HL-60 (cell line): Measurements from ENCODE around the gene AKNA.

Experiments
- DNase-seq, 2 experiments: peaks; one replicate each; pipeline ENCODE4 v3.0.0-alpha.2; 2010 to 2020; ENCODE audit warnings: low read depth in 1 of 2, low spot score in 1 of 2
- H3K27ac ChIP-seq: fragments of 250-450 bp; sonication (Bioruptor Pico); replicated peaks from 2 replicates; pipeline ENCODE4 v1.5.1; 2020; ENCODE audit warnings: mild to moderate bottlenecking, moderate library complexity
- H3K27me3 ChIP-seq: fragments of 250-450 bp; sonication (Bioruptor Pico); 2 replicates; pipeline ENCODE4 v1.5.1; 2021; ENCODE audit warnings: mild to moderate bottlenecking, moderate library complexity; ENCODE audit not compliant: insufficient read depth, poor library complexity, severe bottlenecking
- H3K4me3 ChIP-seq: replicated peaks from 2 replicates; pipeline ENCODE4 v1.5.1; 2011; ENCODE audit warnings: mild to moderate bottlenecking, control low read depth, low read length; ENCODE audit not compliant: insufficient read depth
- CTCF ChIP-seq: IDR thresholded peaks from one replicate; pipeline ENCODE4 v1.5.1; 2011; ENCODE audit warnings: low read length, control low read depth, inconsistent platforms; ENCODE audit not compliant: insufficient read depth
- GABPA ChIP-seq: IDR thresholded peaks from 2 replicates; pipeline ENCODE4 v1.6.1; 2012; ENCODE audit warnings: low read depth
- POLR2AphosphoS5 ChIP-seq: IDR thresholded peaks from 2 replicates; pipeline ENCODE4 v1.6.1; 2012; ENCODE audit warnings: low read depth
- REST ChIP-seq: IDR thresholded peaks from 2 replicates; pipeline ENCODE4 v1.6.1; 2012; ENCODE audit warnings: low read depth; ENCODE audit not compliant: insufficient replicate concordance
- SPI1 ChIP-seq: IDR thresholded peaks from 2 replicates; pipeline ENCODE4 v1.6.1; 2012; ENCODE audit warnings: low read depth, mild to moderate bottlenecking, borderline replicate concordance

Gene AKNA

GRCh38 chr9:114348906-114349482 is 38.8 kb downstream of the AKNA start:
- Histone ChIP-seq H3K27ac (peak overlapping the region; percentile 70), H3K4me3 (no peak overlapping the region), H3K27me3 (no peaks in the 10 kb centered on the region)
- DNase-seq, result peak; percentile 93 to 94
- no peak for TF ChIP-seq CTCF
- TF ChIP-seq REST, result no peak
- no peak for TF ChIP-seq SPI1
- peak; percentile 71 for TF ChIP-seq POLR2AphosphoS5

GRCh38 chr9:114348261-114348905 is 39.4 kb downstream of the AKNA start:
- Histone ChIP-seq H3K4me3 (no peak overlapping the region), H3K27ac (peak overlapping the region; percentile 70), H3K27me3 (no peaks in the 10 kb centered on the region)
- TF ChIP-seq CTCF, result no peak
- TF ChIP-seq GABPA, result no peak
- TF ChIP-seq REST, result no peak
- no peak for TF ChIP-seq SPI1
- no peak for TF ChIP-seq POLR2AphosphoS5
- no peak for DNase-seq

- H3K27me3 ChIP-seq, result no peaks in the 10 kb centered on the region
- no peak for DNase-seq
- no peak overlapping the region; the same call in 1 of the 2 replicates for H3K27ac ChIP-seq
- TF ChIP-seq REST, result no peak
- no peak for TF ChIP-seq CTCF
- TF ChIP-seq POLR2AphosphoS5, result no peak
- TF ChIP-seq SPI1, result no peak
- TF ChIP-seq GABPA, result no peak
- H3K4me3 ChIP-seq, result no peak overlapping the region
Observed at GRCh38 chr9:114347675-114348074, 40.1 kb downstream of the AKNA start.
